Measurements from ENCODE around the gene TRIM50. TPM values are rescaled to one million over a fixed set of nuclear protein-coding genes. Genes with fewer than 3 reads are reported as not detected.
A peak's percentile ranks its signal among the peaks of the same experiment; 100 is the strongest.

TRIM50 gene
- total RNA-seq, 1 experiment from 2014 or later = not detected

- DNase-seq (no peak), ATAC-seq (no peak)
- Histone ChIP-seq H2AFZ (ENCODE audit: low read length) (no peak overlapping the region), H3K27me3 (ENCODE audit: low read length) (no peaks in the 10 kb centered on the region), H3K9me2 (replicated peaks; ENCODE audit: low read length) (no peaks in the 10 kb centered on the region), H3K4me3 (ENCODE audit: low read length) (no peak overlapping the region), H4K20me1 (ENCODE audit: low read length) (no peaks in the 10 kb centered on the region), H3K9me3 (ENCODE audit: low read length) (no peaks in the 10 kb centered on the region), H3K9ac (ENCODE audit: low read length) (no peak overlapping the region), H3K36me3 (ENCODE audit: low read depth, low read length) (no peaks in the 10 kb centered on the region), H3K27ac (ENCODE audit: low read length) (no peak overlapping the region), H3K4me2 (ENCODE audit: low read length) (no peak overlapping the region), H3K4me1 (ENCODE audit: insufficient read depth, low read length) (peaks cover 9% of the 10 kb centered on the region), H3F3A (ENCODE audit: low read length, unreplicated experiment) (no peaks in the 10 kb centered on the region), H3K79me2 (ENCODE audit: low read length) (no peaks in the 10 kb centered on the region)
- no TSS peak for BruUV-seq (replicated peaks)
- intact Hi-C loops (cut with micrococcal nuclease) = no loop called here
- CTCF ChIA-PET = no interaction called here
- TF ChIP-seq EZH2 (IDR thresholded peaks at IDR 0.05; ENCODE audit: low read length, unreplicated experiment) (no peak), CTCF (conservative IDR thresholded peaks at IDR 0.05; ENCODE audit: low read depth, low read length) (no peak), EZH2phosphoT487 (IDR thresholded peaks at IDR 0.05; ENCODE audit: borderline replicate concordance, low read length) (no peak)
- POLR2A ChIA-PET (ENCODE audit: unreplicated experiment) = no interaction called here
Observed at GRCh38 chr7:73359306-73359705, 31.4 kb upstream of the TRIM50 start.

- H3K4me3 ChIP-seq (ENCODE audit: low read length) = peak overlapping the region; percentile 59
- ChIA-PET POLR2A (ENCODE audit: unreplicated experiment) (no interaction called here), CTCF (no interaction called here)
- intact Hi-C loops (cut with micrococcal nuclease) = no loop called here
- TF ChIP-seq CTCF (conservative IDR thresholded peaks at IDR 0.05; ENCODE audit: low read depth, low read length) (no peak), EZH2 (IDR thresholded peaks at IDR 0.05; ENCODE audit: low read length, unreplicated experiment) (no peak), EZH2phosphoT487 (IDR thresholded peaks at IDR 0.05; ENCODE audit: borderline replicate concordance, low read length) (no peak)
- H3F3A ChIP-seq (ENCODE audit: low read length, unreplicated experiment) = no peaks in the 10 kb centered on the region
- H3K4me2 ChIP-seq (ENCODE audit: low read length) = peak overlapping the region; percentile 91
- H3K4me1 ChIP-seq (ENCODE audit: insufficient read depth, low read length) = peaks cover 9% of the 10 kb centered on the region
- DNase-seq (no peak), ATAC-seq (no peak)
- no peaks in the 10 kb centered on the region for H3K79me2 ChIP-seq (ENCODE audit: low read length)
- no peak overlapping the region for H3K27ac ChIP-seq (ENCODE audit: low read length)
- no peak overlapping the region for H3K9ac ChIP-seq (ENCODE audit: low read length)
- no peaks in the 10 kb centered on the region for H3K36me3 ChIP-seq (ENCODE audit: low read depth, low read length)
- H3K9me3 ChIP-seq (ENCODE audit: low read length) = no peaks in the 10 kb centered on the region
- no peaks in the 10 kb centered on the region for H3K27me3 ChIP-seq (ENCODE audit: low read length)
- H2AFZ ChIP-seq (ENCODE audit: low read length) = peak overlapping the region; percentile 93
- no TSS peak for BruUV-seq (replicated peaks)
- no peaks in the 10 kb centered on the region for H4K20me1 ChIP-seq (ENCODE audit: low read length)
- no peaks in the 10 kb centered on the region for H3K9me2 ChIP-seq (replicated peaks; ENCODE audit: low read length)
Observed at GRCh38 chr7:73358590-73359275, 30.9 kb upstream of the TRIM50 start.

- no peaks in the 10 kb centered on the region for H3K27me3 ChIP-seq (ENCODE audit: low read length)
- no peaks in the 10 kb centered on the region for H3K79me2 ChIP-seq (ENCODE audit: low read length)
- H3K9ac ChIP-seq (ENCODE audit: low read length) = no peak overlapping the region
- no peak overlapping the region for H3K4me2 ChIP-seq (ENCODE audit: low read length)
- ChIA-PET POLR2A (ENCODE audit: unreplicated experiment) (no interaction called here), CTCF (no interaction called here)
- H3K9me2 ChIP-seq (replicated peaks; ENCODE audit: low read length) = no peaks in the 10 kb centered on the region
- H3K4me1 ChIP-seq (ENCODE audit: insufficient read depth, low read length) = peaks cover 9% of the 10 kb centered on the region
- intact Hi-C loops (cut with micrococcal nuclease) = no loop called here
- no peaks in the 10 kb centered on the region for H4K20me1 ChIP-seq (ENCODE audit: low read length)
- TF ChIP-seq EZH2 (IDR thresholded peaks at IDR 0.05; ENCODE audit: low read length, unreplicated experiment) = no peak
- TF ChIP-seq EZH2phosphoT487 (IDR thresholded peaks at IDR 0.05; ENCODE audit: borderline replicate concordance, low read length) = no peak
- no peak for TF ChIP-seq CTCF (conservative IDR thresholded peaks at IDR 0.05; ENCODE audit: low read depth, low read length)
- BruUV-seq (replicated peaks) = no TSS peak
- no peaks in the 10 kb centered on the region for H3K36me3 ChIP-seq (ENCODE audit: low read depth, low read length)
- no peak overlapping the region for H2AFZ ChIP-seq (ENCODE audit: low read length)
- no peaks in the 10 kb centered on the region for H3F3A ChIP-seq (ENCODE audit: low read length, unreplicated experiment)
- no peaks in the 10 kb centered on the region for H3K9me3 ChIP-seq (ENCODE audit: low read length)
- no peak overlapping the region for H3K4me3 ChIP-seq (ENCODE audit: low read length)
- ATAC-seq = no peak
- H3K27ac ChIP-seq (ENCODE audit: low read length) = no peak overlapping the region
- DNase-seq = no peak
Observed at GRCh38 chr7:73356159-73356558, 28.3 kb upstream of the TRIM50 start.

Measured in PC-3 (cell line).